ENCODE data around the gene BRCA2.

GRCh38 chr13:32316501-32316900 is 1.2 kb downstream of the BRCA2 start:
- TF ChIP-seq CTCF (conservative IDR thresholded peaks at IDR 0.05; ENCODE audit: low read depth, low read length) (no peak), EZH2 (IDR thresholded peaks at IDR 0.05; ENCODE audit: low read length, unreplicated experiment) (no peak)

All from PC-3 (cell line).